ENCODE data around the gene TNFSF18.

DNA sequence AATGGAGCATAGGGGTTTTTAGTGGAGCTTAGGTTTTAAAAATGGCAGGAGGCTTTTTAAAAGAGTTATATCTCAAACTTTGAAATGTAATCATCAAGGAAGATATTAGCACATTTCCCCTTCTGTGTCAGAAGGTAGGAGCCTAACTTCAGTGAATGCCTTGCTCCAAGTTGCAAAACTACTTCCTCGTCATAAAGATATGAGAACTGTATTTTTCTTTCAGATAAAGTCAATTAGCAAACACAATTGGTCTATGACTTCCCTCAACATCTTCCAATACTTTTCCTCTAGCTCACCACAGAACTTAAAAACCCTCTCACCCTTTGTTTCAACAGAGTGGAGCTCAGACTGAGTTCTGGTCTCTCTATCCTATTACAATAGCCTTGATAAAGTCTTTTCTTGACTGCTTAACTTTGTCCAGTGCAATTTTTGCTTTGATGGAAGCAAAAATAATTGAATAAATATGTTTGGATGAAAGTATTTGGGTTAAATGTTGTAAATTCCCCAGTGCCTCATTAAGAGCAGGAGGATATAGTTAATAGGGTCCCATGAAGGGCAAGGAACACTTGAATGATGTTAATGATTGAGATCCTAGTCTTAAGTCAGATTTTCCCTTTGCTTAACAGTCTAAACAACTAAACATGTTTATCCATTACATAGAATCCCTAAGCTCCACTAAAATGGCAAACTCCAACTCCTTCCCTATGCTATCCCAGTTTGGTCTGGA, 58.9 kb downstream of the TNFSF18 start:
- TF ChIP-seq, protein P1, sequence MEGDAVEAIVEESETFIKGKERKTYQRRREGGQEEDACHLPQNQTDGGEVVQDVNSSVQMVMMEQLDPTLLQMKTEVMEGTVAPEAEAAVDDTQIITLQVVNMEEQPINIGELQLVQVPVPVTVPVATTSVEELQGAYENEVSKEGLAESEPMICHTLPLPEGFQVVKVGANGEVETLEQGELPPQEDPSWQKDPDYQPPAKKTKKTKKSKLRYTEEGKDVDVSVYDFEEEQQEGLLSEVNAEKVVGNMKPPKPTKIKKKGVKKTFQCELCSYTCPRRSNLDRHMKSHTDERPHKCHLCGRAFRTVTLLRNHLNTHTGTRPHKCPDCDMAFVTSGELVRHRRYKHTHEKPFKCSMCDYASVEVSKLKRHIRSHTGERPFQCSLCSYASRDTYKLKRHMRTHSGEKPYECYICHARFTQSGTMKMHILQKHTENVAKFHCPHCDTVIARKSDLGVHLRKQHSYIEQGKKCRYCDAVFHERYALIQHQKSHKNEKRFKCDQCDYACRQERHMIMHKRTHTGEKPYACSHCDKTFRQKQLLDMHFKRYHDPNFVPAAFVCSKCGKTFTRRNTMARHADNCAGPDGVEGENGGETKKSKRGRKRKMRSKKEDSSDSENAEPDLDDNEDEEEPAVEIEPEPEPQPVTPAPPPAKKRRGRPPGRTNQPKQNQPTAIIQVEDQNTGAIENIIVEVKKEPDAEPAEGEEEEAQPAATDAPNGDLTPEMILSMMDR (IDR thresholded peaks at IDR 0.05): no peak
- TF ChIP-seq POLR2A (IDR thresholded peaks at IDR 0.05): no peak
